GM04503 (cell line): ENCODE results near the gene KIF24.
"Not testable (repeated sequence)": the region's sequence is repeated elsewhere in the genome, so short reads cannot be mapped to it uniquely, and the experiment has no call there.

Experiments used
- DNase-seq: peaks from one replicate; pipeline ENCODE4 v3.0.0-alpha.2; 2012; ENCODE audit warnings: low read depth

The KIF24 gene

GRCh38 chr9:34322899-34323591 lies 6.0 kb downstream of the KIF24 start:
- DNase-seq, result no peak

- DNase-seq, result no peak
Measured at GRCh38 chr9:34321451-34321850, 7.6 kb downstream of the KIF24 start.

- DNase-seq, result no peak
Measured at GRCh38 chr9:34318163-34318790, 10.8 kb downstream of the KIF24 start.

- DNase-seq, result no peak
Measured at GRCh38 chr9:34317436-34317835, 11.6 kb downstream of the KIF24 start.

- no peak for DNase-seq
Measured at GRCh38 chr9:34311499-34312185, 17.4 kb downstream of the KIF24 start.

GRCh38 chr9:34310215-34310614 lies 18.9 kb downstream of the KIF24 start:
- DNase-seq, result no peak

GRCh38 chr9:34308316-34308715 lies 20.8 kb downstream of the KIF24 start:
- not testable (repeated sequence) for DNase-seq

GRCh38 chr9:34301064-34301463 lies 28.0 kb downstream of the KIF24 start:
- not testable (repeated sequence) for DNase-seq

- DNase-seq, result no peak
Measured at GRCh38 chr9:34292552-34292951, 36.5 kb downstream of the KIF24 start.

- no peak for DNase-seq
Measured at GRCh38 chr9:34291423-34291822, 37.6 kb downstream of the KIF24 start.

GRCh38 chr9:34291023-34291422 lies 38.0 kb downstream of the KIF24 start:
- no peak for DNase-seq

- no peak for DNase-seq
Measured at GRCh38 chr9:34289159-34289558, 39.9 kb downstream of the KIF24 start.

- DNase-seq, result no peak
Measured at GRCh38 chr9:34282096-34282495, 47.0 kb downstream of the KIF24 start.

- no peak for DNase-seq
Measured at GRCh38 chr9:34279411-34279810, 49.7 kb downstream of the KIF24 start.
